ENCODE results near the gene STYXL1. TPM values are rescaled to one million over a fixed set of nuclear protein-coding genes. Genes with fewer than 3 reads are reported as not detected.
"Not testable (repeated sequence)": the region's sequence is repeated elsewhere in the genome, so short reads cannot be mapped to it uniquely, and the experiment has no call there.

Gene STYXL1
- total RNA-seq, 1 donor from 2014 or later: 71.7 TPM

GRCh38 chr7:76023002-76023401, 24.8 kb downstream of the STYXL1 start:
- DNase-seq (ENCODE audit: low read depth): no peak
- TF ChIP-seq CTCF (IDR thresholded peaks at IDR 0.05; ENCODE audit: insufficient read depth, low read length, poor library complexity, severe bottlenecking): no peak
- H3K27me3 ChIP-seq (ENCODE audit: control insufficient read depth, insufficient read depth, low read length): no peaks in the 10 kb centered on the region
- no peaks in the 10 kb centered on the region for H3K36me3 ChIP-seq (ENCODE audit: control insufficient read depth, insufficient read depth, low read length)
- no peak overlapping the region for H3K4me3 ChIP-seq (ENCODE audit: low read depth, low read length)

GRCh38 chr7:76022026-76022780, 25.6 kb downstream of the STYXL1 start:
- Histone ChIP-seq H3K36me3 (ENCODE audit: control insufficient read depth, insufficient read depth, low read length) (no peaks in the 10 kb centered on the region), H3K27me3 (ENCODE audit: control insufficient read depth, insufficient read depth, low read length) (no peaks in the 10 kb centered on the region), H3K4me3 (ENCODE audit: low read depth, low read length) (no peak overlapping the region)
- no peak for TF ChIP-seq CTCF (IDR thresholded peaks at IDR 0.05; ENCODE audit: insufficient read depth, low read length, poor library complexity, severe bottlenecking)
- no peak for DNase-seq (ENCODE audit: low read depth)

- no peaks in the 10 kb centered on the region for H3K27me3 ChIP-seq (ENCODE audit: control insufficient read depth, insufficient read depth, low read length)
- H3K4me3 ChIP-seq (ENCODE audit: low read depth, low read length): no peak overlapping the region
- DNase-seq (ENCODE audit: low read depth): peak; percentile 4
- peak; percentile 83 for TF ChIP-seq CTCF (IDR thresholded peaks at IDR 0.05; ENCODE audit: insufficient read depth, low read length, poor library complexity, severe bottlenecking)
- H3K36me3 ChIP-seq (ENCODE audit: control insufficient read depth, insufficient read depth, low read length): no peaks in the 10 kb centered on the region
Observed at GRCh38 chr7:76020031-76020714, 27.6 kb downstream of the STYXL1 start.

GRCh38 chr7:76018520-76018919, 29.3 kb downstream of the STYXL1 start:
- H3K27me3 ChIP-seq (ENCODE audit: control insufficient read depth, insufficient read depth, low read length); H3K36me3 ChIP-seq (ENCODE audit: control insufficient read depth, insufficient read depth, low read length); H3K4me3 ChIP-seq (ENCODE audit: low read depth, low read length); DNase-seq (ENCODE audit: low read depth): not testable (repeated sequence)

GRCh38 chr7:76016191-76016947, 31.4 kb downstream of the STYXL1 start:
- no peak for TF ChIP-seq CTCF (IDR thresholded peaks at IDR 0.05; ENCODE audit: insufficient read depth, low read length, poor library complexity, severe bottlenecking)
- Histone ChIP-seq H3K4me3 (ENCODE audit: low read depth, low read length) (no peak overlapping the region), H3K36me3 (ENCODE audit: control insufficient read depth, insufficient read depth, low read length) (no peaks in the 10 kb centered on the region), H3K27me3 (ENCODE audit: control insufficient read depth, insufficient read depth, low read length) (no peaks in the 10 kb centered on the region)
- no peak for DNase-seq (ENCODE audit: low read depth)

GRCh38 chr7:76011442-76011861, 36.3 kb downstream of the STYXL1 start:
- Histone ChIP-seq H3K36me3 (ENCODE audit: control insufficient read depth, insufficient read depth, low read length) (no peaks in the 10 kb centered on the region), H3K4me3 (ENCODE audit: low read depth, low read length) (no peak overlapping the region), H3K27me3 (ENCODE audit: control insufficient read depth, insufficient read depth, low read length) (no peaks in the 10 kb centered on the region)
- DNase-seq (ENCODE audit: low read depth): no peak
- no peak for TF ChIP-seq CTCF (IDR thresholded peaks at IDR 0.05; ENCODE audit: insufficient read depth, low read length, poor library complexity, severe bottlenecking)

Measured in kidney epithelial cell (primary cell).